Neural cell (in vitro differentiated cells): ENCODE results near the gene ADAMTS17.

Experiments
- EP300 ChIP-seq: fragments of 450-650 bp; conservative IDR thresholded peaks from 2 replicates; pipeline ENCODE4 v1.6.1; 2014; ENCODE audit warnings: antibody characterized with exemption, mild to moderate bottlenecking, moderate library complexity; ENCODE audit not compliant: poor library complexity, severe bottlenecking
- EZH2 ChIP-seq: fragments of 200-600, 300-800 bp; shearing (Covaris generic), sonication (generic); IDR thresholded peaks from 2 replicates; pipeline ENCODE4 v1.6.1; 2014; ENCODE audit warnings: antibody characterized with exemption, low read length, borderline replicate concordance, mild to moderate bottlenecking; ENCODE audit not compliant: insufficient read depth, poor library complexity, severe bottlenecking
- POLR2AphosphoS5 ChIP-seq: IDR thresholded peaks from 2 replicates; pipeline ENCODE4 v1.6.1; 2012
- RAD21 ChIP-seq: fragments of 450-650 bp; conservative IDR thresholded peaks from 2 replicates; pipeline ENCODE4 v1.6.1; 2014; ENCODE audit warnings: antibody characterized with exemption, mild to moderate bottlenecking, moderate library complexity
- SMC3 ChIP-seq: fragments of 450-650 bp; conservative IDR thresholded peaks from 2 replicates; pipeline ENCODE4 v1.6.1; 2014; ENCODE audit warnings: antibody characterized with exemption, mild to moderate bottlenecking, moderate library complexity; ENCODE audit not compliant: poor library complexity
- TAF1 ChIP-seq: IDR thresholded peaks from 2 replicates; pipeline ENCODE4 v1.6.1; 2012; ENCODE audit warnings: low read depth
- TF ChIP-seq, protein P1 (sequence below): fragments of 450-650 bp; IDR thresholded peaks from 2 replicates; pipeline ENCODE4 v1.5.1; 2014; ENCODE audit warnings: antibody characterized with exemption, mild to moderate bottlenecking, moderate library complexity; ENCODE audit not compliant: poor library complexity, severe bottlenecking

DNA sequence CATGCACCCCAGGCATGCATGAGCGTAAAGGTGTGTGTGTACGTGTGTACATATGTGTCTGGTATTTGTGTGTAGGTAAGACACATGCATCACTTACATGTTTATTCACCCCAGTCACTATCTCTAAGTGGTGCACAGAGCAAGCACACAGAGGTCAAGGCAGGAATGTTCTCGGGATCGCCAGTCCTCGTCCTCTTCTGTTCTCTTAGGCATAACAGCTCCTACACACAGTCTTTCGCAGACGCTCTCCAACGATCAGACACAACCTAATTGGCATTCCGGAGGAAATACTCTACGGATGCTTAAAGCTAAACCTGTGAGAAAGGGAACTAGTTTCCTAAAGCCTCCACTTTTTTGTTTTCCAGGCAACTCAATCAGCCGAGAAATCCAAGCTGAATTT lies 95.9 kb downstream of the ADAMTS17 start:
- TF ChIP-seq, protein P1, sequence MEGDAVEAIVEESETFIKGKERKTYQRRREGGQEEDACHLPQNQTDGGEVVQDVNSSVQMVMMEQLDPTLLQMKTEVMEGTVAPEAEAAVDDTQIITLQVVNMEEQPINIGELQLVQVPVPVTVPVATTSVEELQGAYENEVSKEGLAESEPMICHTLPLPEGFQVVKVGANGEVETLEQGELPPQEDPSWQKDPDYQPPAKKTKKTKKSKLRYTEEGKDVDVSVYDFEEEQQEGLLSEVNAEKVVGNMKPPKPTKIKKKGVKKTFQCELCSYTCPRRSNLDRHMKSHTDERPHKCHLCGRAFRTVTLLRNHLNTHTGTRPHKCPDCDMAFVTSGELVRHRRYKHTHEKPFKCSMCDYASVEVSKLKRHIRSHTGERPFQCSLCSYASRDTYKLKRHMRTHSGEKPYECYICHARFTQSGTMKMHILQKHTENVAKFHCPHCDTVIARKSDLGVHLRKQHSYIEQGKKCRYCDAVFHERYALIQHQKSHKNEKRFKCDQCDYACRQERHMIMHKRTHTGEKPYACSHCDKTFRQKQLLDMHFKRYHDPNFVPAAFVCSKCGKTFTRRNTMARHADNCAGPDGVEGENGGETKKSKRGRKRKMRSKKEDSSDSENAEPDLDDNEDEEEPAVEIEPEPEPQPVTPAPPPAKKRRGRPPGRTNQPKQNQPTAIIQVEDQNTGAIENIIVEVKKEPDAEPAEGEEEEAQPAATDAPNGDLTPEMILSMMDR = no peak
- TF ChIP-seq EP300 = no peak
- TF ChIP-seq POLR2AphosphoS5 = no peak
- TF ChIP-seq SMC3 = no peak
- no peak for TF ChIP-seq EZH2
- TF ChIP-seq RAD21 = no peak
- no peak for TF ChIP-seq TAF1
